ENCODE results near the gene RAD51B.

Gene RAD51B

GRCh38 chr14:68173227-68173972 is 353.8 kb downstream of the RAD51B start:
- TF ChIP-seq CTCF (IDR thresholded peaks at IDR 0.05; ENCODE audit: borderline replicate concordance, insufficient read depth, low read depth, low read length): no peak
- no peak overlapping the region for H3K4me3 ChIP-seq (ENCODE audit: low read depth, low read length)

GRCh38 chr14:68174446-68174845 is 354.9 kb downstream of the RAD51B start:
- TF ChIP-seq CTCF (IDR thresholded peaks at IDR 0.05; ENCODE audit: borderline replicate concordance, insufficient read depth, low read depth, low read length): no peak
- H3K4me3 ChIP-seq (ENCODE audit: low read depth, low read length): no peak overlapping the region

GRCh38 chr14:68176687-68177086 is 357.1 kb downstream of the RAD51B start:
- no peak for TF ChIP-seq CTCF (IDR thresholded peaks at IDR 0.05; ENCODE audit: borderline replicate concordance, insufficient read depth, low read depth, low read length)
- H3K4me3 ChIP-seq (ENCODE audit: low read depth, low read length): no peak overlapping the region

- no peak for TF ChIP-seq CTCF (IDR thresholded peaks at IDR 0.05; ENCODE audit: borderline replicate concordance, insufficient read depth, low read depth, low read length)
- no peak overlapping the region for H3K4me3 ChIP-seq (ENCODE audit: low read depth, low read length)
These were observed 358.1 kb downstream of the RAD51B start for GRCh38 chr14:68177728-68178127.

GRCh38 chr14:68178282-68178681 is 358.7 kb downstream of the RAD51B start:
- H3K4me3 ChIP-seq (ENCODE audit: low read depth, low read length): no peak overlapping the region
- TF ChIP-seq CTCF (IDR thresholded peaks at IDR 0.05; ENCODE audit: borderline replicate concordance, insufficient read depth, low read depth, low read length): no peak

- no peak overlapping the region for H3K4me3 ChIP-seq (ENCODE audit: low read depth, low read length)
- no peak for TF ChIP-seq CTCF (IDR thresholded peaks at IDR 0.05; ENCODE audit: borderline replicate concordance, insufficient read depth, low read depth, low read length)
These were observed 362.1 kb downstream of the RAD51B start for GRCh38 chr14:68181519-68182326.
